Measurements from ENCODE around the gene RNF130. TPM values are rescaled to one million over a fixed set of nuclear protein-coding genes. Genes with fewer than 3 reads are reported as not detected.

Gene RNF130, protein sequence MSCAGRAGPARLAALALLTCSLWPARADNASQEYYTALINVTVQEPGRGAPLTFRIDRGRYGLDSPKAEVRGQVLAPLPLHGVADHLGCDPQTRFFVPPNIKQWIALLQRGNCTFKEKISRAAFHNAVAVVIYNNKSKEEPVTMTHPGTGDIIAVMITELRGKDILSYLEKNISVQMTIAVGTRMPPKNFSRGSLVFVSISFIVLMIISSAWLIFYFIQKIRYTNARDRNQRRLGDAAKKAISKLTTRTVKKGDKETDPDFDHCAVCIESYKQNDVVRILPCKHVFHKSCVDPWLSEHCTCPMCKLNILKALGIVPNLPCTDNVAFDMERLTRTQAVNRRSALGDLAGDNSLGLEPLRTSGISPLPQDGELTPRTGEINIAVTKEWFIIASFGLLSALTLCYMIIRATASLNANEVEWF
- polyA plus RNA-seq (ENCODE audit: insufficient read length in 4 of 4): 10 to 100 TPM; 70.2 to 96.0 (median 82.6) TPM

DNA sequence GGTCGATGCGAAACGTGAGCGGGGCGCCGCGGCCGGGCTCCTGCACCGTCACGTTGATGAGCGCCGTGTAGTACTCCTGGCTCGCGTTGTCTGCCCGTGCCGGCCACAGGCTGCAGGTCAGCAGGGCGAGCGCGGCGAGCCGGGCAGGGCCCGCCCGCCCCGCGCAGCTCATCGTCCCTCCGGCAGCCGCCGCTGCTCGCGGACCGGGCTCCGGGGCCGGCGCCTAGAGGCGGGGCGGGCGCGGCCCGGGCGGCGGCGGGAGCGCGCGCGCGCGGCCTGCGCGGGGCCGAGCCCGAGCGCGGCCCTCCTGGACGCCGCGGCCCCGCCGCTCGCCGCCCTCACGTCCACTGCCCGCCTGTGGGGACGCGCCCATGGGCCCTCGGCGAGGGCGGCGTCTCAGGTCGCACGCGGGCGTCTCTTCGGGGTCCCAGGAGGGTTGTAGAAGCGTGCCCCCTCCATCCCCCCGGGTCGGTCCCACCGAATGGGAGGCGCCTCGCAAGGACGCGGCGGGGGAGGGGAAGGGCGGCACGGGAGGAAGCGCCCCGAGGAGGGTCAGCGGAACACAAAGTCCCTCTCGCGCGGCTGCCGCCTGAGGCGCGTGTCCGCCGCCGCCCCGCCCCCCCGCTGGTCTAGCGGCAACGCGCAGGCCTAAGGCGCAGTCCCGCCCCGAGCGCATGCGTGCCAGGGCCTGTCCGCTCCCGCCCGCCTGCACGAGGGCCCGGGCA, at the start of gene RNF130:
TSS of gene RNF130 (minus strand) at position 229 of the 725 bp plus-strand sequence. CDS start at position 172, 57 bp downstream.
- DNase-seq (ENCODE audit: low read depth in 4 of 4, low spot score in 3 of 4): peak; percentile 81 to 87 (median 84)

DNA sequence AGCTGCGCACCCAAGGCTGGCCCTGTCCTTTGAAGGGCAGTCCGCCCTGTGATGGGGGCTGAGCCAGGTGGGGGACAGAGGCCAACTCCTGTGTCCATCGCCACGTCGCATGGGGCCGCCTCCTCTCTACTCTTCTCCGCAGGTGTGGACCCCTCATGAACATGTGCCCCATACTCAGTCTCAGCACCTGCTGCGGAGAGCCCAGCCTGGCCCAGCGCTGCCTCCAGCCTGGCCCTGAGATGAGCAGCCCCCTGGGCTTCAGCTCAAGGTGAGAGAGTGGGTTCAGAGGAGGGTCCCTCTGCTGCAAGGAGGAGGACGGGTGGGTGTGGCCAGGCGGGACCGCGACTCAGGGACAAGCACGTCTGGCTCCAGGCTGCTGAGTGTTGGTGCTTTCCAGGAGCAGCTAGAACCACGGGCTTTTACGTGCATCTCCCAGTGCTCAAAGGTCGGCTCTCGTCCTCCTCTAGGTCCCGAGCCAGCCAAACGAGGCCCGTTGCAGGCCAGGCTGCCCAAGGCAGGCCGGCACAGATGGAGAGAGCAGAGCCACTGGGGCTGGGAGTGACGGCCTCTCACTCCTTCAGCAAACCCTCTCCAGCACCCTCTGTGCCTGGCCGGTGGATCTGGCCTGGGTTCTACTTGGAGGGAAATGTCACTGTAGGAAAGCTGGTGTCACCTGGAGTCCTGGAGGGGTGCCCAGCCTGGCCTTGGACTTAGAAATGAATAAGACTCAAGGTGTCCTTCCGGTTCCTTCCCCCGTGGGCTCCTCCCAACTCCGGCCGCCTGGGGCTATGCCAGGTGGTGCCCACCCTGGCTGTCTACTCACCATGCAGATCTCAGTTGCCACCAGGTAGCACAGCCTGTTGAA, 48.9 kb upstream of the RNF130 start:
- no peak for DNase-seq (ENCODE audit: low read depth in 4 of 4, low spot score in 3 of 4)

DNA sequence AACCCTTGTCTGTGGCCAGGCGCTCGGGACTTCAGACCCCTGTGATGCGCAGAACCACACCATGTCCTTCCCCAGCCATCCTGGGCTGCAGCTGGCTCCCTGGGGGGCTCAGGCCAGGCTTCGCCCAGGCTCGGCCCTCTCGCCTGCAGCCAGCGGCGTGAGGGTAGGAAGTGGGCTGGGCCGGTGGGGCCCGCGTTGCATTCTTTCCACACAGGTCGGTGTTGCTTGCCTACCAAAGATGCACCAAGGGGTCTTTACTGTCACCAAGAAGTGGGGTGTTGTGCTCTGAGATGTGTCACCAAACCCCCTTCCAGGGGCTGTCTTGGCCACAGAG, 48.3 kb upstream of the RNF130 start:
- DNase-seq (ENCODE audit: low read depth in 4 of 4, low spot score in 3 of 4): no peak

DNA sequence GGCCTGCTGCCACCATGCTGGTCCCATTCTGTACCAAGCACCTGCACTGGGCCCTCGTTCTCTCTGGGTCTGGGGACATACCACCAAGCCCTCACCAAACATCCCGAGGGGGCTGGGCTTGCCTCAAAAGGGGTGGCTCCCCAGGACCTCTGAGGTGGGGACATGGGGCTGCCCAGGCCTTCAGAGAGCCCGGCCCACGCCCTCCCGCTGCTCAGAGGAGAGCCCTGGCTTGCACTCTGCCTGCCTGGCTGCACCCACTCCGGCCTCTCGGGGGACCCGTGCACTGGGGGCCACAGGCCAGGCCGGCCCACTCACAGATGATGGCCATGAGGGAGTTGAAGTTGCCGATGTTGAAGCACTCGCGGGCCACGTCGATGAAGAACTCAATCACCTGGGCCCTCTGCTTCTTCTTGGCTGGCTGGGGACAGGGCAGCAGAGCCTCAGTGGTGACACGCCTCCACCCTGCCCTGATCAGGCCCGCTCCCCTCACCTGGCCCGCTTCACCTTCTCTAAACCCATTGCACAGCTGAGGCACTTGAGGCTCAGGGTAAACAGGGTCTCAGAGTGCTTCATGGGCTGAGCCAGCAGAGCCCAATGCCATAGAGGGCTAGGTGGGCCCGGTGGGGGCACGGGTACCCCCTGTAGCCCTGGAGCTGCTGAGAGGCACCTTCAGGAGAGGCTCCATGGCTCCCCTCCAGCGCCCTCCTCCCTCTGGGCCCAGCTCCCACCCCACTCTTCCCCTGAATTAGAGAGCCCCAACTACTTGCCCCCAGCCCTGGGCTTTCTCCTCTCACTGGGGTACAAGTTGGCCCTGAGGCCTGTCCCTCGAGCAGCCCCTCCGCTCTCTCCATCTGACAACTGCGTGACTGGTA, 47.7 kb upstream of the RNF130 start:
- no peak for DNase-seq (ENCODE audit: low read depth in 4 of 4, low spot score in 3 of 4)

DNA sequence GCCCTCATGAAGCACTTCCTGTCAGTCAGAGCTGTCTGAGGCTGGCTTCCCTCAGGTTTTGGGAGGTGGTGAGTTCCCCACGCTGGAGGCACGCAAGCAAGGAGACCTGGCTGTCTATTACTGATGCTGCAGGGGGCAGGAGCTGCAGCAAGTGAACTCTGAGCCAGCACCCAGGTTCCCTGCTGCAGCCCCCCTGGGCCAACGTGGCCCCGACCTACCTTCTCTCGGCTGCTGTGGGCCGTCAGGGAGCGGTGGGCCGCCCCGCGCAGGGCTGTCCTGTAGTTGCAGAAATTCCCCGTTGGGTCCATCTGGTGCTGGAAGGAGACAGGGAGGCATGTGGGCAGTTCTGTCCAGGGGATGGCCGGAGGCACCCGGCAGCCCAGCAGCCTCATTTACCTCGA, 46.8 kb upstream of the RNF130 start:
- no peak for DNase-seq (ENCODE audit: low read depth in 4 of 4, low spot score in 3 of 4)

DNA sequence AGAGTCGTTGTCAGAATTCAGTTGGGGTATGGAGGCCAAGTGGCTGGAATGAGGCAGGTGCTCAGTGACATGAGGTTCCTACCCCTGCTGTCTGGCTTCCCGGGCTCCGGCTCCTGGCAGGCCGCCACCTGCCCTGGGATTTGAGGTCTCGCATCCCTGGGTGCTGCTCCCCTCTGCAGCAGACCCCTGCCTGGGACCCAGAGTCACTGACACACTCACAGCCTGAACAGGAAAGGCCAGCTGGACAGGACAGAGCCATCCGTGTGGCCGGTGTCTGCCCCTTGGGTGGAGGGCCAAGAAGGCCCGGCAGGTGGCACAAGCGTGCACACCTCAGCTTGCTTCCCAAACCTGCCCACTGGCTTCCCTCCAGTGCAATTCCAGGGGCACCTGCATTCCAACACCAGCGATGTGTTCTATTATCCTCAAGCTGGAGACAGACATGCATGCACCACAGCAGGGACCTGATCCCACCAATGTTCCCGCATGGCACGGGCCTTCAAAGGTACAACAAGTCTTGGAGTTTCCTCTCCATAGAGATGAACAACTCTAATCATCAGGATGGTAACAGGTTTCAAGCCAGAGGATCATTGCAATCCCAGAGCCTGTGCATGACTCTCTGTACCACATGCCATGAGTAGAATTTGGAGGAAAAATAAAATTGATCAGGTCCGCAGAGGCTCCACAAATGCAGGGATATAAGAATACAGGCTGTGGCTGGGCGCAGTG, 45.6 kb upstream of the RNF130 start:
- DNase-seq (ENCODE audit: low read depth in 4 of 4, low spot score in 3 of 4): no peak

DNA sequence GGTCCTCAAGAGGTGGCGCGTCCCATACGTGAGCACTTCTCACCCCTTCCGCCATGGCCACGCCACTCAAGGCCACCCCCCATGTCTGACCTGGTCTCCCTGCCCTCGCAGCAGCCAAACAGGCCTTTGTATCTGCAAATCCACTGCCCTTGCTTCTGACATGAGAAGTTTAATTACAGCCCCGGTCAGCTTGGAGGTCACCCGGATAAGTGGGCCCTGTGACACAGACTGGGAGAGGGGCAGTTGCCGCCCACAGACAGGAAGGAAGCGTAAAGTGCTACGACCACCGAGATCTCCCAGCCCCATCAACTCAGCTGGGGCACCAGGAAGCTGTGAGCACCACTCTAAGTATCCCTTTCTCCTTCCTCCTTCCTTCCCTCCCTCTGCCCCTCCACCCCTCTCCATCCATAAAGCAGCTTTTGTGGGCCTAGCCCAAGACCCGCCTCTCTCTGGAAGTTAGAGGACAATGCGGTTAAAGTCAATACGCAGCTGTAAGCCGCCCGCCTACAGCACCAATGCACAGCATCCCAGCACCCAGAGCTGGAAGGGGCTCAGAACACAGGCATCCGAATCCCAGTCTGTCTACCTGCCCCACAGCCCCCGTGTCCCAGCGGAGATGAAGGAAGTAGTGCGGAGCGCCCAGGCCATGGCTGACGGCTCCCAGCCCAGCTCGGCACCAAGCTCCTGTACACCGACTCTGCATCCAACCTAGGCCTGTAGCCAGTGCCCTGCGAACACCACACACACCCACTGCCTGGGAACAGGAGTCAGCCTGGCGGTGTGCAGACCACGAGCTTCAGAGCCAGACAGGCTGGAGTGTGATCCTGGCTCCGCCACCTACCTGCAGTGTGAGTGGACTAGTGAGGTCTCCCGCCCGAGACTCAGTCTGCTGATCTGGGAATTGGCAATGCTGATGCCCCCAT, 44.8 kb upstream of the RNF130 start:
- DNase-seq (ENCODE audit: low read depth in 4 of 4, low spot score in 3 of 4): no peak

DNA sequence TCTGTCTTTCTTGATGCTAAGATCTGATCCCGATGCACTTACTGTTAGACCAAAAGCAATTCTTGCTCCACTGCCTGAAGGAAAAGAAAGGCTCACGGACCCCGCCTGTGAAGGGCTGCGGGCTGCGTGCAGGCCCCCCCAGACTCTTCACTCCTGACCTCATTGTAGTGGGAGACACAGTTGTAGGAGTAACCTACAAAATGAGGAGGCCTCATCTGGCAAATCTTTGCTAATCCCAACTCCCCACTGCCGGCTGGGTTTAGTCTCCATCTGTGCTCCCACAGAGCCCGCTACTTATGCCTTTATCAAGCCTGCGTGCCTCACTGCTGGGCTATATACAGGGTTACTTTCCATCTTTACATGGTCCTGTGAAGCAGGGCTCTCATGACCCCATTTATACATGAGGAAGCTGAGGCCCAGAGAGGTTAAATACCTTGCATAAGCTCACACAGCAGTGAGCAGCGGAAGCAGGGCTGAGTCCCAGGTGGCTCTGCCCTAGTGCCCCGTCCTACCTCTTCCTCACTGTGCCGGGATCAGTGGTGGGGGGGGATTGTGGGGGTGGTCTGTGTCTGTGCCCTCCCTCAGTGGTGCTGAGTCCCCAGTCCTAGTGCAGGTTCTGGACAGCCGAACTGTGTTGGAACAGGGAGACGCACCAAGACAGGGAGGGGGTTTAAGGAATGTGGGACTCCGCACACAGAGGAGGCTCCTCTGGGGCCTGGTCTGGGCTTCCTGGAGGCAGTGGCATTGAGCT, 43.9 kb upstream of the RNF130 start:
- no peak for DNase-seq (ENCODE audit: low read depth in 4 of 4, low spot score in 3 of 4)

DNA sequence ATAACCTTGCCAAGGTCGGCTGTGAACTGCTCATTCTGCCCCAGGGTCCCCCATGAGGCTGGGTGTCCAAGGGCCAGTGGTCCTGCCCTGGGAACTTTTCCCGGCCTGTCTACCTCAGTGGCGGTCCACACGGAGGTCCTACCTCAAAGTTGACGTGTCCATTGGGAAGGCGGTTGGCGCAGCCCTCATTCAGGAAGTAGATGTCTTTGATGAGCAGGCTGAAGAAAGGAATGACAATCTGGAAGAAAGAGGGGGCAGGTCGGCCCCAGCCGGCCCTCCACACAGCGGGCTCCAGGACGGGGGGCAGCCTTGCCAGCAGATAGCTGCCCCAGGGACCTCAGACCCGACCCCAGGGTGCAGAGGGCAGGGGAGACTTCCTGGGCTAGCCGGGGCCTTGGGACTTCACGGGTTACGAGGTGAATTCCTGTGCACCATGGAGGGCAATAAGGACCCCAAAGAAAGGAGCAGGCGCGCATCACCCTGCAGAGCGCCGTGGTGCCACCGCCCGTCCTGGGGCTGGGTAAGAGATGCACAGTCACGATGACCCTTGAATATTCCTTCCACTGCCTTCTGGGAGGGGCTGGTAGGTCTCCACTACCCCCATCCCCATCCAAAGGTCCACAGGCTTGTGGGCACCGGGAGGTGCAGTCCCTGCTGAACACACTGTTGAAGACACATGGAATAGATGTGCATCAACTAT, 42.9 kb upstream of the RNF130 start:
- DNase-seq (ENCODE audit: low read depth in 4 of 4, low spot score in 3 of 4): no peak

DNA sequence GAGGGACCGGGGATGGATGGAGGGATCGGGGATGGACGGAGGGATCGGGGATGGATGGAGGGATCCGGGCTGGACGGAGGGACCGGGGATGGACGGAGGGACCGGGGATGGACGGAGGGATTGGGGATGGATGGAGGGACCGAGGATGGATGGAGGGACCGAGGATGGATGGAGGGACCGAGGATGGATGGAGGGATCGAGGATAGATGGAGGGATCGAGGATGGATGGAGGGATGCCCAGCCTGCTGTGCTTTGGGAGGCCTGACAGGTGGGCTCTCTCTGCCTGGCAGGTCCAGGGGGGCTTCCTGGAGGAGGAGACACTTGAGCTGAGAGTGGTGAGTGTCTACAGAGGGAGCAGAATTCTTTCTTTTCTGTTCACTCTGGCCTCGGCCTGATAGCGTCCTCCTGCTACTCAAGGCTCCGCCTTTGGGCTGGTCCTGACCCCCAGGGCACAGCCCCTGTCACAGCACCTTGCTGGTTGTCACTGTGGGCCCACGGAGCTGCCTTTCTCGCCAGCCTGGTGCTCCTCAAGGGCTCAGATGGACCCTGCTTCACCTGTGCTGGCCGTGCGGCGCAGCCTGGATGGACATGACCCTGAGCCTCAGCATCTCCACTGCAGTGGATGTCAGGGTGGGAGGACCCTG, 42.2 kb upstream of the RNF130 start:
- no peak for DNase-seq (ENCODE audit: low read depth in 4 of 4, low spot score in 3 of 4)

DNA sequence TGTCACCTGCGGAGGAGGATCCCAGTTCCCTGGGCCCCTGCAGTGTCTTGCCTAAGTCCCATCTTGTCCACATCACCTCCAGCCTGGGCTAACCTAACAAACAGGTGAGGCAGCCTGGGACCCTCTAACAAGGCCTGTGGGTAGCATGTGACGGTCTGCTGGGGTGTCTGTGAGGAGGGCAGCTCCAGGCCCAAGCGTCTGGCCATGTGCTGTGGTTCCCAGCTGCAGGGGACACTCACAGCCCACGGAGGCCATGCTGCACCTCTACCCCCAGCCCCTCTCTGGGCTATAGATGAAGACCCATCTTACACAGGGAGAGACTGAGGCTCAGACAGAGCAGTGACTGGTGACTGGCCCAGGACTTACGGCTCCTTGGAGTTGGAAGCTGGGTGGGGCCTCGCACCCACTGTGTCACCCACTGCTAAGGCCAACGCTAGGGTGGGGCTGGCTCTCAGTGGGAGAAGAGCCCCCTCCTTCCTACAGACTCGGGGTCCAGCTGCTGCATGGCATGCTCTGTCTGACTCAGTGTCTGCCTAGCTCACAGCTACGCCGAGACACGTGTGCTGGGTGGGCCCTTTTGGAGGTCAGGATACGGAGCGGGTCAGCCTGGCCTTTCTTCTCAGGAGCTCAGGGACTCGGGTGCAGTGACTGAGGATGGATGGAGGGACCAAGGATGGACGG, 40.8 kb upstream of the RNF130 start:
- no peak for DNase-seq (ENCODE audit: low read depth in 4 of 4, low spot score in 3 of 4)

DNA sequence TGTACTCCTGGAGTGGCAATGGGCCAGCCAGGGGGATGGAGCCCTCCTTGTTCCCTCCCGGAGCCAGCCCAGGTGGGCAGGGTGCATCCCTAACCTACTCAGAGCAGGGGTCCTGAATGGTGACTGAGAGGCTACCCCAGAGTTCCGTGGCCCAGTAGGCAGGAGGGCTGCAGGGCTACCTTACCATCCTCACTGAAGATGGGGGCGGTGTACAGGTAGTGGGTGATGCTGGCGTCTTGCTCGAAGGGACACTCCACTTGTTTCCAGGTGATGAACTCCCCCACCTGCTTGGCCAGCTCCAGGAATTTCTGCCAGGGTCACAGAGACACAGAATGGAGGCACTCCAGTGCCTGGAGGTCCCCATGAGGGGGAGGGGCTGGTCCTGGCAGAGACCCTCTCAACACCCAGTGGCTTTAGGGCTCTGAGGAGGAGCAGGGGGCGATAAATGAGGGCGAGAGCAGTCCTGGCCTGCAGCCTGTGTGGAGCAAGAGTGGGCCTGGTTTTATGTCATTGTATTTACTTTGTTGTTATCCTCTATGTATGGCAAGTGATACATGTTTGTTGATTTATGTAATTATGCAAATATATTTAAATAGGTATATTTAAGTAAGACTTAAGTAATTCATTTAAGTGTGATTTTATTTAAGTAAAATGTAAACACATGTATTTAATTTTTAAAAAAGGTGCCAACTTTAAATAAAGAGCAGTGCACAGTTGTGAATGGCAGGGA, 39.9 kb upstream of the RNF130 start:
- no peak for DNase-seq (ENCODE audit: low read depth in 4 of 4, low spot score in 3 of 4)

DNA sequence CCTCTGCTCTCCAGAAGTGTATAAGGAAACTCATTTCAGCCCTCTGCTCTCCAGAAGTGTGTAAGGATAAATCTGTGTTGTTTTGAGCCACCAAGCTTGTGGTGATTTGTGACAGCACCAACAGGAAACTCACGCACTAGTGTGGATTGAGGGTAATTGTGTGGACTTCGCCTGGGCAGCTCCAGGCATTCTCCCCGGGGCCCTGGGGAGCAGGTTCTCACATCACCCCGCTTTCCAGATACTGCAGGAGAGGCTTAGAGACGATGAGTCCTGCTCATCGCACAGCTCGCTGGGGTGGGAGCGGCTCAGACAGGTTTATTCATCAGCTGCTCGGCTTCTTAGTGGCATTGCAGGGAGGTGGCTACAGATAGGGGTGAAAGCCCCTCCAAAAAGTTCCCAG, 38.4 kb upstream of the RNF130 start:
- DNase-seq (ENCODE audit: low read depth in 4 of 4, low spot score in 3 of 4): no peak

DNA sequence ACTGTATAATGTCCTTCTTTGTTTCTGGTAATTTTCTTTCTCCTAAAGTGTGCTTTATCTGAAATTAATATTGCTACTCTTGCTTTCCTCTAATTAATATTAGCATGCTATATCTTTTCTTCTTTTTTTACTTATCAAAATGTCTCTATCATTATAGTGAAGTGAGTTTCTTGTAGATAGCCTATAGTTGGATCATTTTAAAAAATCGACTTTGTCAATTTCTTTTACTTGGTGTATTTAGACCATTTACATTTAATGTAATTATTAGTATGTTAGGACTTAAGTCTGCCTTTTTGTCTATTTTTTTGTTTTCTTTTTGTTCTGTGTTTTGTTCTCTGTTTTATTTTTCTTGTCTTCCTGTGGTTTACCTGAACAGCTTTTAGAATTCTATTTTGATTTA, 35.4 kb upstream of the RNF130 start:
- DNase-seq (ENCODE audit: low read depth in 4 of 4, low spot score in 3 of 4): no peak

DNA sequence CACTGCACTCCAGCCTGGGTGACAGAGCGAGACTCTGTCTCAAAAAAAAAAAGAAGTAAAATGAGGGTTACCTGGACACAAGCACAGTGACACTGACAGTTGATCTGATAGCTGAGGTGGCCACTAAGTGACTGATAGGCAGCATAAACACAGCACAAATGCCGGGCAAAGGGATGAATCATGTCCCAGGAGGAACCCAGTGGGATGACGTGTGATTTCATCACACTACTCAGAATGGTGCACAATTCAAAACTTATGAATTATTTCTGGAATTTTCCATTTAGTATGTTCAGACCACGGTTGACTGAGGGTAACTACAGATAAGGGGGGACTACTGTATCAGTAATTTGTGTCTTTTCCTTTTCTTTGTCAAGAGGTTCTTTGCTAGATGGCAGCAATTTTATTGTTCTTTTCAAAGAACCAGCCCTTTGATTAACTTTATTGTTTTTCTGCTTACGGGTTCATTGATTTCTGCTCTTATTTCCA, 34.3 kb upstream of the RNF130 start:
- no peak for DNase-seq (ENCODE audit: low read depth in 4 of 4, low spot score in 3 of 4)
